ENCODE measurements around the gene CSRNP2.
"Not testable (repeated sequence)": the region's sequence is repeated elsewhere in the genome, so short reads cannot be mapped to it uniquely, and the experiment has no call there.

CSRNP2 gene

DNA sequence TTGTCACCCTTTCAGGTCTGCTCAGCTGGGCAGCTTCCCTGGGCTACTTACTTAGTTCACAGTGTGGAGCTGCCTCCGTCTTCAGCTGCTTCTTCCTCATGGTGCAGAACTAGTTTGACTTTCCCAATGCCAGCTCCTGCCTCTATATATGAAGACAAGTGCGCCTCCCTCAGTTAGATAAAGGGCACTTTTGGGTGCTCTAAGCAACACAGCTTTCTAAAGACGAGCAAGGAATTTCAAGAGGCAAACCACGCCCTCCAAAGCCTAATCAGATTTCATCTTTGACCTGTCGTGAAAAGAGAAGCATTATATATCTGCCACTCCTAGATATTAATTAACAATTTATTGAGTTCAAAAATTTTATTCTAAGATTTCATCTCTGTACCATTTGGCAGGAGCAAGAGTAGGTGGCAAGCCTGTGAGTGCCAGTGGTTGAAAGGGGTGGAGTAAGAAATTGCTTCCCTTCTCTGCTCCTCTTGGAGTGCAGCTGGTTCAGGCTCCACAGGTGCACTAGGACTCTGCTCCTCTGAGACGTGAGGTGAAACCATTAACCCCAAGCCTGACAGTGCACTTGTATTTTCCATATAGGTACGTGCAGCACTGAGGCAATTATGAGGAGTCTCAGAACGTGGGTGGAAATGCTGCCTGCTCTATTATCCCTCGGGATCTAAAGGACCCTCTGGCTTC lies 55.1 kb downstream of the CSRNP2 start:
- DNase-seq (ENCODE audit: low spot score) = peak; percentile 33

DNA sequence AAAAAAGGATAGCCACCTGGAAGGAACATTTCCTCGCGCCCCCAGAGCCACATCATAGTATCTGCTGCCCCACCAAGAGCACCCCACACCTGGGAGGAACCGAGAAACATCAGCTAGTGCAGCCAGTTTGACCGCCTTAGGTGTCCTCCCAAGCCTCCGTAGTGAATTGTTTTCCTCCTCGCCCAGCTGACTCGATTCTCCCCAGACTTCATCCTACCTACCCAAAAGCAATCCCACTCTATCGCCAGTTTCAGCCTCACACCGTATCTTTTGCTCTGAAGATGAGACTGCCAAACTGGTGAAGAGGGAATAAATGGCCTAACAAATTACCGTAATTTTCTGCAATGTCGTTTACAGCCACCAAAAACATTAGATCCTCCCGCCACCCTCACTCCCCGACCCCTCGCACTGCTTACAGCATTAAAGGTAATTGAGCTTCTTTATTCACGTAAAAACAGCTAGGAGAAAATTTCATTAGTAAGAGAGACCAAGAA lies 56.0 kb downstream of the CSRNP2 start:
- no peak for DNase-seq (ENCODE audit: low spot score)

DNA sequence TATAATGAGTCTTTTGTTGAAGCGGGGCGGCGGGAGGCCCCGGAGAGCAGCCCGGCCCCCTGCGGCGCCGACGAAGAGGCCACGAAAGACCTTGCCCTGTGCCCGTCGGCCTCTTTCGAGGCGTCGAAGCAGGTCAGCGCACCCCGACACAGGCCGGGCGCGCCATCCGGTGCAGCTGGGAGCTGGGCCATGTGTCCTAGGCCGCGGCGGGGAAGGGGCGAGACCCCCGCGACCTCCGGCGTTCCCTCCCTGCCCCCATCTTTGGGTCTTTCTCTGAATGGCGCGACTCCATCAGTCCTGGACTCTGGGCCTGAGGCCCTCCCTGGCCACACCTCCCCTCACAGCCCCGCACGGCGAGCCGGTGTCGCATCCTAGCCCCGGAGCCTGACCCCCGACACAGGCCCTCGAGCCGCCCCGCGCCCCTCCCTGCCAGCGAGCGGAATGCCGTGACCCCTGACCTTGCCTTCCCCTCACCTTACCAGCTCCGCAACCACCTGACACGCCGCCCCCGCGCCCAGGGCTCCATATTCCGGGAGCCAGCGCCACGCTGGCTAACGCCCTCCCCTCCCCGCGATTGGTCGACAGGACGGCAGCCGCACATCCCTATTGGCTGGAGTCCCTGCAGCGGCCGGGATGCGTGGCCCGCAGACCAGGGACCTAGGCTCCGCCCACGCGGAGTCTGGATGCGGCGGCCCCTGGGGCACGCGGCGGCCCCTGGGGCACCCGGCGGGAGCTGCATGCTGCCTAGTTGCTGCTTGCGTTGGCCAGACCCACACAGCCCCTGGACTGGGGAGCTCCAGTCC lies 57.4 kb downstream of the CSRNP2 start, which contains the start of gene SLC11A2:
Gene SLC11A2 (minus strand): TSS at position 549 of the 803 bp plus-strand sequence. CDS start 15,656 bp downstream, outside the sequence.
- peak; percentile 90 for DNase-seq (ENCODE audit: low spot score)

DNA sequence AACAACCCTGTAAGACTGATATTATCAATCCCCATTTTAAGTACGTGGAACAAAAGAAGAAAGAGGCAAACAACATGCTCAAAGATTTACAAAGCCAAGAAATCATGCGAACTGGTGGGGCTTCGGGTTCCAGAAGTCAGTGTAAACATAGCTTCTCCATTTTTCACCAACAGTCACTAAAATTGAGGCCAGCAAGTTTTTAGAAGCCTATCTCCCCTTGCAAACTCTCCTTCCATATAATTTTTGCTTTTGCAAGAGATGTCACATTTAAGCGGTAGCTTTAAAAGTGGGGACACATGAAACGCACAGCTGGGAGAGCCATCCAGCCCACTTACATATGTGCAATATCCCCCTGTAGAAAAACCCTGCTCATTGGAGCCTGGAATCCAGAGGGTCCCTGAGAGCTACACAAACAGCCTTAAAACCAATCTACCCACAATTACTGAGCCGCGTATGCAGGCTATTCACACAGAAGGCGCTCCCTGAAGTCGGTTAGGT lies 58.0 kb downstream of the CSRNP2 start:
- DNase-seq (ENCODE audit: low spot score) = no peak

DNA sequence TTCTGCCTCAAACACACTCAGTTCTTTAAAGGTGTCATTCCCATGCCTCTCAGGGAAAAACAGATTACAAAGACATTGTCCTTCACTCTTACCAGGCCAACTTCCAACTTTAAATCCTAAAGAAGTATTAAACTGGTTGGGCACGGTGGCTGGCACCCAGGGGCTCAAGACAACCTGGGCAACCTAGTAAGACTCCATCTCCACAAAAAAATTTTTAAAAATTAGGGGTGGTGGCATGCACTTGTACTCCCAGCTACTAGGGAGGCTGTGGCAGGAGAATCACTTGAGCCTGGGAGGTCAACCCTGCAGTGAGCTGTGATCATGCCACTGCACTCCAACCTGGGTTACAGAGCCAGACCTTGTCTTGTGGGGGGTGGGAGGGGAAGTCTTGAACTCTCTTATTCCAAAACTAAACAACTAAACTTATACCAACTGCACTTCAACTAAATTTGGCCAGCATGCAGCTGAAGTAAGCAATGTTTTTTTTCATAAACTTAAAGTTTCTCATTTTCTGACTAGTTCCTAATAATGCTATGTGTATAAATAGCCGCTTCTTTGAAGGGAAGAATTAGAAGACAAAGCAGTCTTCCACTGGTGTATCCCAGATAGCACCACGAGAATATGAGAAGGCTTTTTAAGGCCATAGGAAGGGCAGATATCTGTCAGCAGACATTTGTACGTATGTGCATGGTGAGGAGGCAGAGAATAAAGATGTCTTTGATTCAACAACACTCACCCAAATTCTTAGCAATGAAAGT lies 59.6 kb downstream of the CSRNP2 start:
- DNase-seq (ENCODE audit: low spot score) = no peak

DNA sequence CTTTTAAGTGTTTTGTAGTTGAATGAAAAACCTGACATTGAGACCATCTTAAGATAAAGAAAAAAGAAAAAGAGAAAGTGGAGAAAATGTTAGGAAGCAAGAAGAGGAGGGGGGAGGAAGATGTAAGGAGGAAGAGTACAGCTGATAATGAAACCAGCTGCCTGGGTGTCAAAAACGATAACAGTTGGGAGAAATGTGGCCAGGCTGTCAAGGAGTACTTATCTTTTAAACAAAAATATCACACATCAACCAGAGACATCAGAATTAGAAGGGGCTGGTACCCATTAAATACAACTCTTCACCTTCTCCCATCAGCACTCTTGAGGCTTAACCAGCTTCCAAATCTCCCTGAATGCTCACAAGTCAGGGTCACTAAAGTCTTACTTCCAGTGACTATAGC lies 61.7 kb downstream of the CSRNP2 start:
- no peak for DNase-seq (ENCODE audit: low spot score)

DNA sequence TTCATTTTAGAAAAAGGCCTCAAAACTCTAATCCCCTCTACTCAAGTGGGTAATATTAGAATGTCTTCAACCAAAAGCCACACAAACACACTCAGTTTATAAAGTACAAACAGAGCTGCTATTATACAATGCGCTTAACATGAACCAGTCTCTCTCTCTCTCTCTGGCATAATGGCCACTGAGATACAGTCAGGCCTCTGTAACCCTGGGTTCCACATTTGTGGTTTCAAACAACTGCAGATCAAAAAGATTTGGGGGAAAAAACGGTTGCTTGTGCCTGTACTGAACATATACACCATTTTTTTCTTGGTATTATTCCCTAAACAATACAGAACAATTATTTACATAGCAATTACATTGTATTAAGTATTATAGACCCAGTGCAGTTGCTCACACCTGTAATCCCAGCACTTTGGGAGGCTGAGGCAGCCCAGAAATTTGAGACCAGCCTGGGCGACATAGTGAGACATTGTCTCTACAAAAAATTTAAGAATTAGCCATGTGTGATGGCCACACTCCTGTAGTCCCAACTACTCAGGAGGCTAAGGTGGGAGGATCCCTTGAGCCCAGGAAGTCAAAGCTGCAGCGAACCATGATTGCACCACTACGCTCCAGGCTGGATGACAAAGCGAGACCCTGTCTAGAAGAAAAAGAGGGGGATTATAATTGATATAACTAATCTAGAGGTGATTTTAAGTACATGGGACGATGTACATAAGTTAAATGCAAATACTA lies 62.8 kb downstream of the CSRNP2 start:
- no peak for DNase-seq (ENCODE audit: low spot score)

DNA sequence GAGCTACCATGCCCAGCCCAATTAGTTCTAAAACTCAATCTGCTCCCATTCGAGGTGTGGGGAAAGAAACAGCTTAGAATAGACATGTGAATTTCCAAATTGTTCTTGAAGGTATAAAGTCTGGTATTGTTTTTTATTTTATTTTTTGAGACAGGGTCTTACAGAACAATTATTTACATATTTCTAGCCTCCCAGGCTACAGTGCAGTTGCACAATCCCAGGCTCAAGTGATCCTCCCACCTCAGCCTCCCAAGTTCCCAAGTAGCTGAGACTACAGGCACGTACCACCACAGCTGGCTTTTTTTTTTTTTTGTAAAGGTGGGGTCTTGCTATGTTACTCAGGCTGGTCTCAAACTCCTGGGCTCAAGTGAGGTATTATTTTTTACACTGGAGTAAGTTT lies 63.5 kb downstream of the CSRNP2 start:
- DNase-seq (ENCODE audit: low spot score) = no peak

DNA sequence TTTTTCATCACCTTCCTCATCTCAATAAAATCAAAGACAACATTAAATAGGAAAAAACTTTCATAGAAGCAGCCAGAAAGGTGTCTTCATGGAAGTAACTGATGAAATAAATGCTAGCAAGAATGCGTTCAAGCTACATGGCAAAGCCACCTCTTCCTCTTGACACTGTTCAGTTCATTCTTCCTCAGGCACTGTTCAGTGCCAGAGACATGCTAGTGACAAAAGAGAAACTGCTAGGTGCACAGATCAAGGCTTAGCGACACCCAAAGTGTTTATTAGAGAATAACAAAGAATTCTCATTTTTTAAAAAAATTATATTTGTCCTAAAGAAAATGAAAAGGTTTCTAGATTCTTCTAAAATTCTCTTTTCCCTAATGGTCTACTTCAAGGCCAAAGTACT lies 64.4 kb downstream of the CSRNP2 start:
- no peak for DNase-seq (ENCODE audit: low spot score)

DNA sequence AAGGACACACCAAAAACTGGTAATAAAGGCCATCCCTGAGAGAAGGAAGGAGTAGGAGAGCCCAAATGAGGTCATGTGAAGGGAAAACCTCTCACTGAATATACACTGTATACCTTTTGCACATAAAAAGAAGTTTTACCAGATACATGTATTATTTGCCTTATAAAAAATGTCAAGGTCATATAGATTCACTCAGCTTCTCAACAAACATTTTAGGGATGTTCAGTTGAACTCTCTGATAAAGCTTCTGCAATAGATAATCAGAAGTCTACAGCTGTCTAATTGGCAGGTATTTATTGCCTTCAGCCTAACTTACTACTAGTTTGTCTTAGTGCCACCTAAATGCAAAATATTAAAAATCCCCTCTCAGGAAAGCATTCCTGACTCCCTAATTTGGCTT lies 65.9 kb downstream of the CSRNP2 start:
- no peak for DNase-seq (ENCODE audit: low spot score)

DNA sequence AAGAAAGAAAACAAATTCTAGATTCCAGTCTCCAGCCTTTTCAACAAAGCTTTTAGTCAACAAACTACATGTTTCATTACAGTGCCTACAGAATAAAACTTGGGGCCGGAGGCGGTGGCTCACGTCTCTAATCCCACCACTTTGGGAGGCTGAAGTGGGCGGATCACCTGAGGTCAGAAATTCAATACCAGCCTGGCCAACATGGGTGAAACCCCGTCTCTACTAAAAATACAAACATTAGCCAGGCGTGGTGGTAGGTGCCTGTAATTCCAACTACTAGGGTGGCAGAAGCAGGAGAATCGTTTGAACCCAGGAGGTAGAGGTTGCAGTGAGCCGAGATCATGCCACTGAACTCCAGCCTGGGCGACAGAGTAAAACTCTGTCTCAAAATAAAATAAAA lies 68.9 kb downstream of the CSRNP2 start:
- not testable (repeated sequence) for DNase-seq (ENCODE audit: low spot score)

DNA sequence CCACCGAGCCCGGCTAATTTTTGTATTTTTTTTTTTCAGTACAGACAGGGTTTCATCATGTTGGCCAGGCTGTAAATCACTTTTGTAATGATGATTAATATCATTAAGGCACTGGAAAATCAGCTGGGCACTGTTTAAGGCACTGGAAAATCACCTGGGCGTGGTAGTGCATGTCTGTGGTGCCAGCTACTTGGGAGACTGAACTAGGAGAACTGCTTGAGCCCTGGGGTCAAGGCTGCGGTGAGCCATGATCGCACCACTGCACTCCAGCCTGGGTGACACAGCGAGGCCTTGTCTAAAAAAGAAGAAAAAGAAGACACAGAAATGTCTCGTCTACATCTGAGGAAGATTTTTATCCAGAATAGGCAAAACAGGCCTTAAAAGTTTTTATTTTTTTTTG lies 70.0 kb downstream of the CSRNP2 start:
- DNase-seq (ENCODE audit: low spot score) = no peak

DNA sequence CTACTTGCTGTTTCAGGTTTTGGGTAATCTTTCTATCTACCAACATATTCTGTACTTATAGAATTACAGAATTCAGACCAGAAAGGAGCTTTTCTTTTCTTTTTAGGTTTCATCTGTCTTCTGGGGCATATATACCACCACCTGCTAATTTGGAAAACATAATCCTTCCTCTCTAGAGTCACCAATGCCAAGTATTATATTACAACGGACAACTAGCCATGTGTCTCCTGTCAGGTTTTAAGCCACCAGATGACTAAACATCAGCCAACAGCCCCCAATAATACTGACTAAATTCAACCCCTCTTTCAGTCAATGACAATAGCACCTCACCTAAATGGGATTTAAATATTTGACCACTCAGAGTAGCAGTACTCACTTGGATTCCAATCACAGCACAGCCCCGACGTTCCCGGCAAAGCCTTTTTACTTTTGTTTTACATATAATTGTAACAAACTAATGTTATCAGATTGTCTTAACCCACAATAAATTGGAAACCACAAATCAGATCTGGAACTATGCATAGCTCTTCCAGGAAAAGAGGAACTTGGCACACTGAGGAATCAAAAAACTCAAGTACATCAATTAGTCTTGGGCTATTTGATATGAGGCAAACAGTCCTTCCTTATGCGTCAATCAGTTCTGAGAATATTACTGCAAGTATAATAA lies 70.7 kb downstream of the CSRNP2 start:
- peak; percentile 10 for DNase-seq (ENCODE audit: low spot score)

DNA sequence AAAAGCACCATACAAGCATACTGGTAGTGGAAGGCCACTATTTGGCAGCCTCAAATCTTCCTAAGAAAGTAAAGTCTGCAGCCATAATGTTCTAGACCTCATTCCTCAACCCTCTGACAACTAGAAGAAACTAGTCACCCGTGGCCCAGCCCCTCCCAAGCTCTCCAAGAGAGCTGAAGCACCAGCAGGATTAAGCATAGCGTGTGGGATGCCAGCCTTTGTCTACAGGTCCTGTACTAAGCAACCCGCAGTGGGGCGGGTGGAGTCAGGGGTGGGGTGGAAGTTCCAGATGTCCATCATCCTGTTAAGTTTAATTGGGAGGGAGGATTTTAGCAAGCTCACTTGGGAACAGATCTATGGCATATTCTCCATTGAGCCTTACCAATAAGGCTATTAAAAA lies 71.4 kb downstream of the CSRNP2 start:
- no peak for DNase-seq (ENCODE audit: low spot score)
